Progenitor cell of endocrine pancreas (in vitro differentiated cells): ENCODE results near the gene ACTN1. TPM values are rescaled to one million over a fixed set of nuclear protein-coding genes. Genes with fewer than 3 reads are reported as not detected.
A peak's percentile ranks its signal among the peaks of the same experiment; 100 is the strongest.

ENCODE experiments used
- DNase-seq: peaks from one replicate; pipeline ENCODE4 v3.0.0; 2021; ENCODE audit warnings: low spot score; ENCODE audit not compliant: unreplicated experiment
- H3K27ac Mint-ChIP-seq: 2 replicates; pipeline ENCODE4 v1.8.0; 2021; ENCODE audit warnings: mild to moderate bottlenecking, moderate library complexity, mixed read lengths
- H3K27me3 Mint-ChIP-seq: 2 replicates; pipeline ENCODE4 v1.8.0; 2021; ENCODE audit warnings: mixed read lengths
- H3K36me3 Mint-ChIP-seq: 2 replicates; pipeline ENCODE4 v1.8.0; 2022; ENCODE audit warnings: mixed read lengths; ENCODE audit not compliant: insufficient read depth
- H3K4me1 Mint-ChIP-seq: 2 replicates; pipeline ENCODE4 v1.8.0; 2021; ENCODE audit warnings: low read depth, mixed read lengths
- H3K4me3 Mint-ChIP-seq: 2 replicates; pipeline ENCODE4 v1.8.0; 2021; ENCODE audit warnings: low read depth, mild to moderate bottlenecking, moderate library complexity, mixed read lengths
- H3K9me3 Mint-ChIP-seq: 2 replicates; pipeline ENCODE4 v1.8.0; 2021; ENCODE audit warnings: low read depth, mixed read lengths
- CTCF ChIP-seq: fragments of 200-600 bp; sonication (generic); IDR thresholded peaks from one replicate; pipeline ENCODE4 v1.5.0; 2021; ENCODE audit warnings: antibody characterized with exemption, mild to moderate bottlenecking; ENCODE audit not compliant: unreplicated experiment
- total RNA-seq: library from RNA; stranded (reverse); gene quantifications from 2 replicates; pipeline ENCODE4 v1.2.1, GENCODE V29; 2021

ACTN1 gene
- total RNA-seq, 1 donor from 2014 or later = 92.6 TPM

- Mint-ChIP-seq H3K9me3 (no peaks in the 10 kb centered on the region), H3K27ac (no peak overlapping the region), H3K36me3 (no peaks in the 10 kb centered on the region), H3K4me1 (peaks cover 28% of the 10 kb centered on the region), H3K27me3 (no peaks in the 10 kb centered on the region), H3K4me3 (no peak overlapping the region)
- TF ChIP-seq CTCF = no peak
- DNase-seq = no peak
Observed at GRCh38 chr14:68946489-68946822, 32.6 kb downstream of the ACTN1 start.

GRCh38 chr14:68945585-68946488 is 33.3 kb downstream of the ACTN1 start:
- H3K27ac Mint-ChIP-seq = peak overlapping the region; percentile 58
- H3K36me3 Mint-ChIP-seq = no peaks in the 10 kb centered on the region
- H3K4me1 Mint-ChIP-seq = peaks cover 30% of the 10 kb centered on the region

GRCh38 chr14:68945190-68945584 is 33.9 kb downstream of the ACTN1 start:
- Mint-ChIP-seq H3K9me3 (no peaks in the 10 kb centered on the region), H3K27ac (peak overlapping the region; percentile 58), H3K36me3 (no peaks in the 10 kb centered on the region), H3K4me1 (peaks cover 33% of the 10 kb centered on the region), H3K4me3 (no peak overlapping the region), H3K27me3 (no peaks in the 10 kb centered on the region)
- DNase-seq = no peak
- no peak for TF ChIP-seq CTCF

More at GRCh38 chr14:68945585-68946488, 33.3 kb downstream of the ACTN1 start:
- DNase-seq = no peak
- H3K27me3 Mint-ChIP-seq = no peaks in the 10 kb centered on the region
- no peaks in the 10 kb centered on the region for H3K9me3 Mint-ChIP-seq
- no peak overlapping the region for H3K4me3 Mint-ChIP-seq
- TF ChIP-seq CTCF = no peak

GRCh38 chr14:68944162-68944561 is 34.9 kb downstream of the ACTN1 start:
- no peak overlapping the region for H3K4me3 Mint-ChIP-seq
- H3K27ac Mint-ChIP-seq = no peak overlapping the region
- H3K9me3 Mint-ChIP-seq = no peaks in the 10 kb centered on the region
- no peak for TF ChIP-seq CTCF
- peaks cover 42% of the 10 kb centered on the region for H3K4me1 Mint-ChIP-seq
- H3K27me3 Mint-ChIP-seq = no peaks in the 10 kb centered on the region
- H3K36me3 Mint-ChIP-seq = no peaks in the 10 kb centered on the region
- DNase-seq = no peak

- Mint-ChIP-seq H3K27ac (peak overlapping the region; percentile 6), H3K36me3 (no peaks in the 10 kb centered on the region), H3K9me3 (no peaks in the 10 kb centered on the region), H3K4me3 (no peak overlapping the region), H3K27me3 (no peaks in the 10 kb centered on the region), H3K4me1 (peaks cover 52% of the 10 kb centered on the region)
- no peak for DNase-seq
- no peak for TF ChIP-seq CTCF
Observed at GRCh38 chr14:68943107-68943506, 36.0 kb downstream of the ACTN1 start.
